GM18907 (cell line): ENCODE data around the gene OCLN.
"Not testable (repeated sequence)": the region's sequence is repeated elsewhere in the genome, so short reads cannot be mapped to it uniquely, and the experiment has no call there.

ENCODE experiments used
- ATAC-seq: cut with Tn5 transposase; IDR thresholded peaks from one replicate; pipeline ENCODE4 v1.9.1; 2021; ENCODE audit warnings: mild to moderate bottlenecking, moderate library complexity; ENCODE audit not compliant: unreplicated experiment

Gene OCLN

GRCh38 chr5:69492391-69492922 is at the start of gene OCLN:
TSS of gene OCLN (plus strand) at chr5:69492790. CDS start at chr5:69504245, 11,455 bp downstream.
- ATAC-seq = peak; percentile 46

GRCh38 chr5:69444127-69444754 is 48.3 kb upstream of the OCLN start:
- ATAC-seq = no peak

- no peak for ATAC-seq
Observed at GRCh38 chr5:69449511-69449910, 43.1 kb upstream of the OCLN start.

GRCh38 chr5:69450116-69450515 is 42.5 kb upstream of the OCLN start:
- no peak for ATAC-seq

- not testable (repeated sequence) for ATAC-seq
Observed at GRCh38 chr5:69450527-69450926, 42.1 kb upstream of the OCLN start.

GRCh38 chr5:69451941-69452647 is 40.5 kb upstream of the OCLN start:
- no peak for ATAC-seq

- ATAC-seq = not testable (repeated sequence)
Observed at GRCh38 chr5:69453487-69453886, 39.1 kb upstream of the OCLN start.

- ATAC-seq = no peak
Observed at GRCh38 chr5:69454460-69455249, 37.9 kb upstream of the OCLN start.

- ATAC-seq = not testable (repeated sequence)
Observed at GRCh38 chr5:69455428-69455988, 37.1 kb upstream of the OCLN start.

GRCh38 chr5:69462170-69462569 is 30.4 kb upstream of the OCLN start:
- no peak for ATAC-seq

- ATAC-seq = not testable (repeated sequence)
Observed at GRCh38 chr5:69466375-69466774, 26.2 kb upstream of the OCLN start.

GRCh38 chr5:69467442-69468225 is 25.0 kb upstream of the OCLN start:
- peak; percentile 95 for ATAC-seq

- no peak for ATAC-seq
Observed at GRCh38 chr5:69468631-69469030, 24.0 kb upstream of the OCLN start.

- ATAC-seq = not testable (repeated sequence)
Observed at GRCh38 chr5:69471516-69471915, 21.1 kb upstream of the OCLN start.

GRCh38 chr5:69472535-69473143 is 20.0 kb upstream of the OCLN start:
- ATAC-seq = not testable (repeated sequence)

- ATAC-seq = no peak
Observed at GRCh38 chr5:69477170-69477569, 15.4 kb upstream of the OCLN start.

GRCh38 chr5:69478296-69478695 is 14.3 kb upstream of the OCLN start:
- not testable (repeated sequence) for ATAC-seq

- ATAC-seq = no peak
Observed at GRCh38 chr5:69484891-69485290, 7.7 kb upstream of the OCLN start.

GRCh38 chr5:69485471-69485870 is 7.1 kb upstream of the OCLN start:
- ATAC-seq = no peak

GRCh38 chr5:69489246-69489645 is 3.3 kb upstream of the OCLN start:
- no peak for ATAC-seq
